HG02623 (cell line): ENCODE results near the gene UPK3A.
"Not testable (repeated sequence)": the region's sequence is repeated elsewhere in the genome, so short reads cannot be mapped to it uniquely, and the experiment has no call there.

Source experiments
- ATAC-seq: cut with Tn5 transposase; IDR thresholded peaks from one replicate; pipeline ENCODE4 v1.9.1; 2021; ENCODE audit warnings: moderate library complexity; ENCODE audit not compliant: unreplicated experiment

UPK3A gene

GRCh38 chr22:45254789-45255278, 29.9 kb upstream of the UPK3A start:
- ATAC-seq = no peak

DNA sequence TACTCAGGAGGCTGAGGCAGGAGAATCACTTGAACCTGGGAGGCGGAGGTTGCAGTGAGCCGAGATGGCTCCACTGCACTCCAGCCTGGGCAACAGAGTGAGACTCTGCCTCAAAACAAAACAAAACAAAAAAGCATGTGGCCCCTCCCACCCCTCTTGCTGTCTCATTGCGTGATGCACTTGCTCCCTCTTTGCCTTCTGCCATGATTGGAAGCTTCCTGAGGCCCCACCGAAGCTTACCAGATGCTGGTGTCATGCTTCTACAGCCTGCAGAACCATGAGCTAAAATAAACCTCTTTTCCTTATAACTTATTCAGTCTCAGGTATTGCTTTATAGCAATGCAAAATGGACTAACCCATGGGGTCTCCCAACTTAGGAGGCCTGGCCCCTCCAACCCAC, 26.8 kb upstream of the UPK3A start:
- not testable (repeated sequence) for ATAC-seq

DNA sequence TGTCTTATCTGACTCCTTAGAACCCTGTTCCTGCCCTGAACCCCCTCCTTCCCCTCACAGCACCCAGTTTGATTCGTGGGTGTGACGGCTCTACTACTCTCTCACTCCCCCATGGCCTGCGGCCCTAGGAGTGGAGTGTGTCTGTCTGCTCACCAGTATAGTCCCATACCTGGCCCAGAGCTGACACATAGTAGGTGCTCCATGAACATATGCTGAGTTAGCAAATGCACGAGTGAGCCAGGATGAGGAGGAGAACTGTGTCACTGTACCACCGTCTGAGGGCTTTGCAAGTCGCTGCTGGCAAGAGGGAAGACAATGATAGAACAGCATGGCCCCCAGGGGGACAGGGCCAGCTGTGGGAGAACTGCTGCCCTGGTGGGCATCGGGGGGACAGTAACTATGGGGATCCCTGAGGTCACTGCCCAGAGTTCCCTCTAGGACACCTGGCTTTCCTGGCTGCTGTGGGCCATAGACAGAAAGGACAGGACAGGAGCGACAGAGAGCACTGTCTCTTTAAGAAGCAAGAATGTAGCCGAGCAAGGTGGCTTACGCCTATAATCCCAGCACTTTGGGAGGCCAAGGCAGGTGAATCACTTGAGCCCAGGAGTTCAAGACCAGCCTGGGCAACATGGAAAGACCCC, 24.9 kb upstream of the UPK3A start:
- ATAC-seq = no peak

DNA sequence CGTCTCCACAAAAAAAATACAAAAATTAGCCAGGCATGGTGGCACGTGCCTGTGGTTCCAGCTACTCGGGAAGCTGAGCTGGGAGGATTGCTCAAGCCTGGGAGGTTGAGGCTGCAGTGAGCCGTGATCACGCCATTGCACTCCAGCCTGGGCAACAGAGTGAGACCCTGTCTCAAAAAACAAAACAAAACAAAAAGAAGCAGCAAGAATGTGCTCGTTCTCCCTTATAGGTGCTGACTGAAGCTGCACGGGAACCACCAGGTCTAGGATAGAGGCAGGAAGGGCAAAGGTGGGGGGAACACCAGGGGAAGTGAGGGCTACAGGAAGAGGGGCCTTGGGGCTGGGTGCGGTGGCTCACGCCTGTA, 24.4 kb upstream of the UPK3A start:
- not testable (repeated sequence) for ATAC-seq

DNA sequence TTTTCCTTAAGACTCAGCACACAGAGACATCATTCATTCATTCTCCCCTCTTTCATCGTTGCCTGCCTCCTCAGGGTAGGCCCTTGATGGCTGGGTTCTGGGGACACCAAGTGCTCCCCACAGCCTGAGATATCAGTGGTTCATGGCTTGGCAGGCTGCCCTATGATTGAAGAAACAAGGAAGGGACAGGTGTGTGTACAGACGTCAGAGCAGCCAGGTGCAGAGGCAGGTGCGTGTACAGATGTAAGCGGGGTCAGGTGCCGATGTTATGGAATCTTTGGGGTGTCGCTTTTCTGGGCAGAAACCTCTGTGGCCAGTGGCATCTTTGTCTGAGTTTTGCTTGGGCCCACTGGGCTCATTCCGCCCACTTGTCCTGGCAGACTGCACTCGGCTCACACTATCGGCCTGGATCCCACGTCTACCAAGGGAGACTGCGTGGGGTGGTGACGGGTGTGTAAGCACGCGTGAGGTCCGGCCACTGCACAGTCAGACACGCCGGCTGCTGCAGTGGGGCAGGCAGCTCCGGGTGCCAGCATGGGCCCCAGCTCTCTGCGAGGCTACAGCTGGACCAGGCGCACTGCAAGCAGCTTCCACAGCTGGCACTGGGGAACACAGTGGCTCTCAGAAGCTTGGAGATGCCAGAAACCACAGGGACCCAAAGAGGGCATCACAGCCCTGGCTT, 23.2 kb upstream of the UPK3A start:
- ATAC-seq = no peak

DNA sequence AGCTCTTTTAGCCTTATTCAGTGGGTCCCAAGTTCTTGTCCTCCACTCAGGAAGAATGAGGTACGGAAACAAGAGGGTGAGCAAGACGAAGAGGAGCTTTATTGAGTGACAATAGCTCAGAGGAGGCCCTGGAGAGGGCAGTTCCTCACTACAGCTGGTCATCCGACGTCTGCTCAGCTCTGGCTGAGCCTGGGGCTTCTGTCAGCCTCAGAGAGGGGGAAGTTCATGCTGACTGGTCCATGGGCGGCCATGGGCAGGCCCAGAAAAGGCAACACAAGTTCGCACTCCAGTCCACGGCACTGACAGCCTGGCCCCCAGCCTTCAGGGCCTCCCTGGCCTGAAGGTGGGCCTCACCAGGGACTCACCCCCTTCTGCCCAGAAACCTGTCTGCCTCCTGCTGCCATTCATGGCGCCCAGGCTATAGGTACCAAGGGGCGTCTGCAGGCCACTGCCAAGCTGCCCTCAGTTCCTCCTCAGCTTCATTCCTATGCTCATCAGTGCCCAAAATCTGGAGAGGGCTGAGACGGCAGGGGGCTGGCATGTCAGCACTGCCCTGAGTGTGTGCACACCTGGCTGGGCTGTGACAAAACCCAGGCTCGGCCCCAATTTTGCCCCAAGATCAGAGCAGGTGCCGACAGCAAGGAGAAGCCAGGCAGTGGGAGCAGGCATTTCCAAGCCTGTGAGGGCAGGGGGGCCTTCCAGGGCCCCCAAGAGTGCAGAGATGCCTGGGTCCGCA, 22.4 kb upstream of the UPK3A start:
- ATAC-seq = no peak

GRCh38 chr22:45262931-45263462, 21.8 kb upstream of the UPK3A start:
- ATAC-seq = peak; percentile 37

DNA sequence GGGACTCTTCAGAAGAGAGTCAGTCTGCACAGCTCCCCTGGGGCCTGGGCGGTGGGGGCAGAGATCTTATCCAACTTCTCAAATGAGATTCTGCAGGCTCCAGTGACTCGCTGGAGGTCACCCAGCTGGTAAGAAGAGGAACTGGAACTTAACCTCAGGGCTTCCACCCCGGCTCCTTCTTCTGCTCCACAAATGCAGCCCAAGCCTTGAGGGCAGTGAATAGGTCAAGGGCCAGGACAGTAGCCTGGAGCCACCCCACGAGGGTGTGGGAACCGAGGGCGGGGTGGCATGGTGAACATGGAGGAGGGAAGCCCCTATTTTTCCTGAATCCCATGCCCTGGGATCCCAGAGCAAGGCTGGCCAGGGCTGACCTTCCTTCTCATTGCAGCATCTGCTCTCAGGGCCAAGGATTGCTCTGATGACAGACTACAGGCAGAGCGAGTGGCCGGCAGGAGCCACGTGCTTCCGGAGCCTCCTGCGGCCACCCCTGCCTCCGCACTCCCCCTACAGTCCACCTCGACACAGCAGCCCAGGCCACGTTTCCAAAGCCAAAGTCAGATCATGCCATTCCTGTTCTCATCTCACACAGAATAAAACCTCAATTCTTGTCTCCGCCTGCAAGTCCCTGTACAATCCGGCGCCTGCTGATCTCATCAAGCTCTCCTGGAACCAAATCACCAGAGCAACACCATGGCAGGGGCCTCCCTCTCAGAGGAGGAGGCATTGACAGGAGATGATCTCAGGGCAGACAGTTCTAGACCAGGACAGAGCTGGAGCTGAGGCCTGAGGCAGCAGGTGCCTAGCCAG, 21.1 kb upstream of the UPK3A start:
- peak; percentile 57 for ATAC-seq

DNA sequence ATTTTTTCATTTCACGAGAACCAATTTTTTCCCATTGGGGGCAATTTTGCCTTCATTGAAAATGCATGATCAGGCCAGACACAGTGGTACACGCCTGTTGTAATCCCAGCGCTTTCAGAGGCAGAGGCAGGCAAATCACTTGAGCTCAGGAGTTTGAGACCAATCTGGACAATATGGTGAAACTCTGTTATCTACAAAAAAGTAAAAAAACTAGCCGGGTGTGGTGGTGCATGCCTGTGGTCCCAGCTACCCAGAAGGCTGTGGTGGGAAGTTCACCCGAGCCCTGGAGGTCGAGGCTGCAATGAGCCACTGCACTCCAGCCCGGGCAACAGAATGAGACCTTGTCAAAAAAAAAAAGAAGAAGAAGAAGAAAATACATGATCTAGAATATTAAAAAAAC, 19.2 kb upstream of the UPK3A start:
- ATAC-seq = no peak

GRCh38 chr22:45268167-45268957, 16.4 kb upstream of the UPK3A start:
- ATAC-seq = peak; percentile 14

DNA sequence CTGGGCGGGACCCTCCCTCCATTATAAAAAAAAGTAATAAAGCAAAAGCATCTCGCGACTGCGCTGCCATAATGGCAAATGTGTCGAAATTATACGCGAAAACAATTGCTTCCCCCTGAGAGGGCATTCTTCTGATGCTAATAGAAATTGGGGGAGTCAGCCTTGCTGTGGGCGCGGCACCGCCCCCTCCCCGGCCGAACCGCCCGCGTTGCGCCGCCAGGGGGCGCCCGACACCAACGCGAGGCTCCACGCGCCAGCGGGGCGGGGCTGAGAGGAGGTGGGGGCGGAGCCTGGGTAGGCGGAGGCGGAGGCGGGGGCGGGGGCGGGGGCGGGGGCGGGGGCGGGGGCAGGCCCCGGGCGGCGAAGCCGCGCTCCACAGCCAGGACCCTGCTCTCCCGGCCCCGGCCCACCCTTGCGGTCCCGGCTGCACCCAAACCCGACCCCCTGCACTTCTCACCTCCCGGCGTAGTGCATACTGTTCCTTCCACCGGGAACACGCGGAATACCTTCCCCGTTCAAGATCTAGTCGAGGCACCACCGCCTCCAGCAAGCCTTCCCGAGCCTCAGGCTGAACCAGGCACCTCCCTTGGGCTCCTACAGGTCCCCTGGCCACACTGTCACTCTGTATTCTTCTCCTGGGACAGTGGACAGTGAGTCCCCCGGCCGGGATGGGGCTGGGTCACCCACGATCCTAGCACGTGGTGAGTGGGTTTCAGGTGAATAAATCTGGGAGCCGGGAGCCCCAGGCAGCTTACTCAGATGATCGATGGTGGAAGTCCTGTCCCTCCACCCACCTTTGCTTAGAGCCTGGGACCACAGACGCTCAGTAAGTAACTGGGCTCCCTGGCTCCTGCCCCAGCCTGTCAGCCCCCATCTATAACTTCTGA, 15.5 kb upstream of the UPK3A start:
- peak; percentile 64 for ATAC-seq

DNA sequence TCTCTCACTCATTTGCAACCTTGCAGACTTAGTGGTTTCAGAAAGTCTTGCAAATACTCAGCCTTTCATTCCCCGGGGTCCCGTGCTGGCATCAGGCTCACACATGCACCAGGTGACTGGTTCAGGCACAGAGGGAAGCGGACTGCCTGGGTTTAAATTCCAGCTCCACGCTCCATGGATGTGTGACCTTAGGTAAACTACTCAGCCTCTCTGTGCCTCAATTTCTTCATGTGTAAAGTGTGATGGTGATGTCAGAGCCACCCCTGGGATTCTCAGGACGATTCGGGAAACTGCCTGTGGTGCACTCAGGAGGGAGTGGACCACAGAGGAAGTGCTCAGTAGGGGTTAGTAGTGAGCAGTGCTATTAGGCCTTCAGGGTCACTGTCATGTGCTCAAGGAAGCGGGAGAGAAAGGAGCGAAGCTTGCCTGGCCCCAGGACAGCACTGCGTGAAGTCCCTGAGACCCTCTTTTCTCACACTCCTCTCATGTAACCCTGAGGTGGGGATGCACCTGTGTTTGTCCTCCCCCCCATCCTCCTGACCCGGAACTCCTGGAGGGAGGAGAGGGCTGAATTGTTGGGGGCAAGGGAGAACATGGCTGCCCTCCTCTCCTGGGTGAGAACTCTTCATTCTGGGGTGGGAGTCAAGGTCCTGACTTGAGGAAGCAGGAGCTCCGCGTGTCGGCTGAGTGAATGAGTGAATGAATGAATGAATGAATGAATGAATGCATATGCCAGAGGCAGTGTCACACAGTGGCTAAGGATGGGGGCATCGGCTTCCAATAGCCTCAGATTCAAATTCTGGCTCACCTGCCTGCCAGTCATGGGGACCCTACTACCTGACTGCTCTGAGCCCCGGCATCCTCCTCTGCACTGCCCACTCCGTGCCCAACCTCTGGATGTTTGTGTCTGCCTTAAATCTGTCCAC, 14.4 kb upstream of the UPK3A start:
- ATAC-seq = no peak

DNA sequence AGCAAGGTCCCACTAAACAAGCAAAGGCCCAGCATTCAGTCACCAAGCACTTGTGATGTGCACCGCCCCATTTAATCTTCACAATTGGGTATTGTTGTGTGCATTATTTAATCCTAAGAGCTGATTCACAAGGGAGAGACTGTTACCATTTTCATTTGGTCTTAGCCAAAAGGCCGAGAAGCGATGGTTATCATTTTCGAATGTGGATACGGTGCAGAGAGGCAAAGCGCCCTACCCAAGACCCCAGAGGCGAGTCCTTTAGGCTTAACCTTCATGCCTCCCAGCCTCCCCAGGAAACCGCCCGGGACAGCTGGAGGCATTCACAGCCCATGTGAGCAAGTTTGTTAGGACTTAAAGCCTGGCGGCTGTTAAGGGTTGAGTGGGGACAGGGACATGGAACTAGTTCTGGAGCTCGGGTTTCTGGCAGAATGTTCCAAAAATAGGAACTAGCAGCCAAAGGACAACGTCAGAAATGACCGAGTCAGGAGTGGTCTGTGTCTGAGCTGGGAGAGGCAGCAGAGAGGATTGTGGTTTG, 13.0 kb upstream of the UPK3A start:
- ATAC-seq = no peak

DNA sequence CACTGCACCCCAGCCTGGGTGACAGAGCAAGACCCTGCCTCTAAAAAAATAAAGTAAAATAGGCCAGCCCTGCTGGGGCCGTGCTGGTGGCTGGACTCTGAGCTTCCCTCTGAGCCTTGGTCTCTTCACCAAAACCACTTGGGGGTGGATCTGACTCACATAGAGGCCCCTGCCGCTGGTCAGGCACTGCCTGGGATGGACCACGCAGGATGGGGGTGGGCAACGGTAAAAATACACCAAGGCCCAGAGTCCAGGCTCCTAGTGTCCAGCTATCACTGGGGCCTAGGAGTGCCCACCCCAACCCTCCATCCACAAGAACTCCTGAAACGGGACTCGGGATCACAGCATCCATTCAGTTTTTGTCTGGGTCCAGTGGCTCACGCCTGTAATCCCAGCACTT, 12.3 kb upstream of the UPK3A start:
- no peak for ATAC-seq

GRCh38 chr22:45273452-45274075, 11.2 kb upstream of the UPK3A start:
- ATAC-seq = no peak

DNA sequence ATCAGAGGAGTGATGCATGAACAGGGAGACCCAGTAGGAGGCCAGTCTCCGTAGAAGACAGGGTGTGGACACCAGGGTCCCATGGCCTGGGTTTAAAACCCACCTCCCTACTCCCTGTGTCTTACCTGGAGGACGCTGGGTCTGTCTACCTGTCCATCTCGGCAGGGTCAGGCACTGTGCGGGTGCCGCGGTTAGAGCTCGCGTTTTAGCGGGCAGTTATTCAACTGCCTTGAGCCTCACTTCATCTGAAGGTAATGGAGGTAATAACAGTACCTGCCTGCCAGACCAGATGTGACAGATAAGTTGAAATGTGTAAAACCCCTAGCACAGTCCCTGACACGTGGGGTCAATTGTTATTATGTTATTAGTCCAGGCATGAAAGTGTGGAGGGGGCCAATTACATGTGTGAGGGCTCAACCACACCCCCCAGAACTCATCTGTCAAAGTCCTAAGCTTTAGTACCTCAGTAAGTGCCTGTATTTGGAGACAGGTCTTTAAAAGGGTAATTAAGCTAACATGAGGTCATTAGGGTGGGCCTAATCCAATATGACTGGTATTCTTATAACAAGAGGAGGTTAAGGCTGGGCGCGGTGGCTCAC, 8.1 kb upstream of the UPK3A start:
- ATAC-seq = no peak

DNA sequence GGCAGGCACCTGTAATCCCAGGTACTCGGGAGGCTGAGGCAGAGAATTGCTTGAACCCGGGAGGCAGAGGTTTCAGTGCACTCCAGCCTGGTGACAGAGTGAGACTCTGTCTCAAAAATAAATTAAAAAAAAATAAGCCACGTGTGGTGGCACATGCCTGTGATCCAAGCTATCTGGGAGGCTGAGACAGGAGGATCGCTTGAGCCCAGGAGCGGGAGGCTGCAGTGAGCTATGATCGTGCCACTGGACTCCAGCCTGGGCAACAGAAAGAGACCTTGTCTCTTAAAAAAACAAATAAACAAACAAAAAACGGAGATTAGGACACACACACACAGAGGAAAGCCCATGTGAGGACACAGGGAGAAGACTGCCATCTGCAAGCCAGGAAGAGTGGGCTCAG, 7.0 kb upstream of the UPK3A start:
- ATAC-seq = not testable (repeated sequence)
